PC-9 (cell line): ENCODE data around the gene SMIM24.

Source experiments
- CTCF ChIP-seq: fragments of 200-600 bp; sonication (generic); conservative IDR thresholded peaks from 2 replicates; pipeline ENCODE4 v1.6.1; 2017; ENCODE audit warnings: mixed run types, antibody characterized with exemption, mild to moderate bottlenecking, moderate library complexity
- EZH2 ChIP-seq: fragments of 200-600 bp; sonication (generic); IDR thresholded peaks from 2 replicates; pipeline ENCODE4 v1.8.0; 2017; ENCODE audit warnings: antibody characterized with exemption, low read depth

GRCh38 chr19:3479177-3479833 lies 1.0 kb downstream of the SMIM24 start:
- no peak for TF ChIP-seq CTCF
- no peak for TF ChIP-seq EZH2
